Measurements from ENCODE around the gene SULT1C4. TPM values are rescaled to one million over a fixed set of nuclear protein-coding genes. Genes with fewer than 3 reads are reported as not detected.

SULT1C4 gene
- total RNA-seq, 3 donors from 2014 or later (not counting 1 experiment from before 2014, with no cell fraction given): not detected

DNA sequence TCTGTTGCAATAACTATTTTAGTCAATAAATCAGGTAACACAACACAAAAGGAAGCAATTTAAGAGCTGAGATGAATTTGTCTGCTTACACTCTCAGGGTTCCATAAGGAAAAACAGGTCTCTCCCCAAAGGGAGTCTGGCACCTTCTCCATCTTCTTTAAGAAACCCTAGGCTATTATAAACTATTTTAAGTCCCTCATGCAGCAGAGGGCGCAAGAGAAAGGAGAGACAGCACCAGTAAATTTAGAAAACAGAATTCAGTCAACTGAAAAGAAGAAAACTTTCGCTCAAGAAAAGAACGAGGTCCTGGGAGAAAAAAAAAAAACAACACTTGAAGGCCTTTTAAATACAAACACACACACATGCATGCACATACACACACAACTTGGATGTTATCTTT is 19.1 kb downstream of the SULT1C4 start:
- Histone ChIP-seq H3K4me3 (ENCODE audit: low read length) (no peak overlapping the region), H3K36me3 (ENCODE audit: control insufficient read depth, insufficient read depth, low read length) (no peaks in the 10 kb centered on the region), H3K27me3 (ENCODE audit: control insufficient read depth, insufficient read depth, low read length) (no peaks in the 10 kb centered on the region), H3K27ac (ENCODE audit: low read length) (no peak overlapping the region), H3K4me1 (ENCODE audit: control insufficient read depth, insufficient read depth, low read length) (no peaks in the 10 kb centered on the region), H3K9me3 (ENCODE audit: control insufficient read depth, insufficient read depth, low read length) (peaks cover 13% of the 10 kb centered on the region)
- Mint-ChIP-seq H3K9me3 (peaks cover 6 to 13% of the 10 kb centered on the region in 2 donors), H3K27me3 (ENCODE audit: low read depth in 2 of 2) (peaks cover 0 to 2% of the 10 kb centered on the region in 2 donors), H3K4me3 (no peak overlapping the region), H3K36me3 (peaks cover 7% of the 10 kb centered on the region), H3K27ac (no peak overlapping the region), H3K4me1 (no peaks in the 10 kb centered on the region)
- 80% methylated on average over 2 of the region's 3 CpGs for WGBS (ENCODE audit: insufficient coverage)
- ATAC-seq (no peak), DNase-seq (peak in 1 of 2 donors; percentile 5)
- intact Hi-C loops (cut with micrococcal nuclease): no loop called here
- TF ChIP-seq, protein P1, sequence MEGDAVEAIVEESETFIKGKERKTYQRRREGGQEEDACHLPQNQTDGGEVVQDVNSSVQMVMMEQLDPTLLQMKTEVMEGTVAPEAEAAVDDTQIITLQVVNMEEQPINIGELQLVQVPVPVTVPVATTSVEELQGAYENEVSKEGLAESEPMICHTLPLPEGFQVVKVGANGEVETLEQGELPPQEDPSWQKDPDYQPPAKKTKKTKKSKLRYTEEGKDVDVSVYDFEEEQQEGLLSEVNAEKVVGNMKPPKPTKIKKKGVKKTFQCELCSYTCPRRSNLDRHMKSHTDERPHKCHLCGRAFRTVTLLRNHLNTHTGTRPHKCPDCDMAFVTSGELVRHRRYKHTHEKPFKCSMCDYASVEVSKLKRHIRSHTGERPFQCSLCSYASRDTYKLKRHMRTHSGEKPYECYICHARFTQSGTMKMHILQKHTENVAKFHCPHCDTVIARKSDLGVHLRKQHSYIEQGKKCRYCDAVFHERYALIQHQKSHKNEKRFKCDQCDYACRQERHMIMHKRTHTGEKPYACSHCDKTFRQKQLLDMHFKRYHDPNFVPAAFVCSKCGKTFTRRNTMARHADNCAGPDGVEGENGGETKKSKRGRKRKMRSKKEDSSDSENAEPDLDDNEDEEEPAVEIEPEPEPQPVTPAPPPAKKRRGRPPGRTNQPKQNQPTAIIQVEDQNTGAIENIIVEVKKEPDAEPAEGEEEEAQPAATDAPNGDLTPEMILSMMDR (IDR thresholded peaks at IDR 0.05): no peak

DNA sequence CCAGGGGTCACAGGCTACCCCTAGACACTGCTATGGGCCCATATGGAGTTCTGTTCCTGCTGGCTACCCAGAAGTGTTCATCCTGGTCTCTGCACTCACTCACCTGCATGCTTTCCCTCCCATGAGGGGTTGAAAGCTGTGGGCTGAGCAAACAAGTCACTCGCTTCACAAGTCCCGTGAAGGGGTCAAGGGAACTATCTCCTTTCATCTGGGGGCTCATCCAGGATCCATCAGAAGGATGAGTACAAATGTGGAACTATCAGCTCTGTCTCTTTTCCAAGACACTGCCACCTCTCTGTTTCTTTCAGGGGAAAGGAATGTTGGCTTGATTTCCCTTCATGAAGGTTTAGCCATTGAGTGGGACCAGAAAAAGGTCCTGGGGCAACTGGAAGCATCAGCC is 21.7 kb downstream of the SULT1C4 start:
- Mint-ChIP-seq H3K27ac (no peak overlapping the region), H3K9me3 (peaks cover 0 to 3% of the 10 kb centered on the region in 2 donors), H3K4me1 (no peaks in the 10 kb centered on the region), H3K4me3 (no peak overlapping the region), H3K36me3 (no peaks in the 10 kb centered on the region), H3K27me3 (ENCODE audit: low read depth in 2 of 2) (no peaks in the 10 kb centered on the region)
- no peaks in the 10 kb centered on the region for H3K27me3 ChIP-seq (ENCODE audit: control insufficient read depth, insufficient read depth, low read length)
- intact Hi-C loops (cut with micrococcal nuclease): no loop called here
- H3K4me1 ChIP-seq (ENCODE audit: control insufficient read depth, insufficient read depth, low read length): no peaks in the 10 kb centered on the region
- no peak overlapping the region for H3K27ac ChIP-seq (ENCODE audit: low read length)
- H3K36me3 ChIP-seq (ENCODE audit: control insufficient read depth, insufficient read depth, low read length): no peaks in the 10 kb centered on the region
- peaks cover 13% of the 10 kb centered on the region for H3K9me3 ChIP-seq (ENCODE audit: control insufficient read depth, insufficient read depth, low read length)
- WGBS (ENCODE audit: insufficient coverage): 100% methylated on average over 2 of the region's 2 CpGs
- no peak overlapping the region for H3K4me3 ChIP-seq (ENCODE audit: low read length)
- TF ChIP-seq, protein P1 (IDR thresholded peaks at IDR 0.05): no peak
- no peak for DNase-seq
- ATAC-seq: no peak

DNA sequence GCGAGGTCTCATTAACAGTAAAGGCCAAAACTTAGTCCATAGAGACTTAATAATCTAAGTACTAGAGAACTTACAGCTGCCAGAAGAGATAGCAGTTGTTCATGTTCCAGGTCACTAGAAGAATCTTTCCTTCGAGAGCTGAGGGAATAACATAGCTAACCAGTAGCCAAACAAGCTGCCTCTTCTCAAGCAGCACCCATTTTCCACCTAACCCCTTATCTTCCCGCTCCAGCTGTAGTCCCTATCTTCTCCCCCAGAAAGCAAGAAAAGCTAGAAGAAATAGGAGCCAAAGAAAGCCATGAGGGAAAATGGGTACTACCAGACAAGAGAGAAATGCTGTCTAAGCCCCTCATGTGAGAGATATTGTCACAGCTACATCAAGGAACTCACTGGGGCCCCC is 24.0 kb downstream of the SULT1C4 start:
- Mint-ChIP-seq H3K9me3 (peaks cover 2 to 5% of the 10 kb centered on the region in 2 donors), H3K27me3 (ENCODE audit: low read depth in 2 of 2) (no peaks in the 10 kb centered on the region), H3K27ac (no peak overlapping the region), H3K4me3 (no peak overlapping the region), H3K4me1 (no peaks in the 10 kb centered on the region), H3K36me3 (no peaks in the 10 kb centered on the region)
- TF ChIP-seq, protein P1 (IDR thresholded peaks at IDR 0.05): no peak
- no peak for DNase-seq
- H3K4me3 ChIP-seq (ENCODE audit: low read length): no peak overlapping the region
- 90% methylated on average over 3 of the region's 3 CpGs for WGBS (ENCODE audit: insufficient coverage)
- ATAC-seq: no peak
- H3K36me3 ChIP-seq (ENCODE audit: control insufficient read depth, insufficient read depth, low read length): no peaks in the 10 kb centered on the region
- H3K9me3 ChIP-seq (ENCODE audit: control insufficient read depth, insufficient read depth, low read length): peaks cover 13% of the 10 kb centered on the region
- no peak overlapping the region for H3K27ac ChIP-seq (ENCODE audit: low read length)
- H3K27me3 ChIP-seq (ENCODE audit: control insufficient read depth, insufficient read depth, low read length): peaks cover 4% of the 10 kb centered on the region
- no peaks in the 10 kb centered on the region for H3K4me1 ChIP-seq (ENCODE audit: control insufficient read depth, insufficient read depth, low read length)
- intact Hi-C loops (cut with micrococcal nuclease): no loop called here

DNA sequence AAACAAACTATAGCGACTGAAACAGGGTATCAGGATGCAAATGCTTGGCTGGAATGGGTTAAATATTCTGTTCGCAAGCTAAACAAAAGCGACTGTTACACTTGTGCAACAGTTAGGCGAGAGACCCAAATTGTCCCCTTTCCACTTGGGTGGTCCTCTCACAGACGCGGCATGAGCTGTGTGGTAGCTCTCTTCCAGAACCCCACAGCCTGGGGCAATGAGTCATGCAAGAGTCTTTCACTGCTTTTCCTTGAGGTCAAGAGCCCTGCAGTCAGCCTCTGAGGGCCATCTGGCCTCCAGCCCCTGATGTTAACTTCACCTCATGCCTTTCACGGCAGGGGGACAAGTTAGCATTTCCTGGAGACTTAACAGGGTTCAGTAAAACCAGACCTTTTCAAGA is 25.7 kb downstream of the SULT1C4 start:
- DNase-seq: no peak
- Histone ChIP-seq H3K36me3 (ENCODE audit: control insufficient read depth, insufficient read depth, low read length) (no peaks in the 10 kb centered on the region), H3K27me3 (ENCODE audit: control insufficient read depth, insufficient read depth, low read length) (peaks cover 4% of the 10 kb centered on the region), H3K9me3 (ENCODE audit: control insufficient read depth, insufficient read depth, low read length) (peaks cover 13% of the 10 kb centered on the region), H3K4me1 (ENCODE audit: control insufficient read depth, insufficient read depth, low read length) (no peaks in the 10 kb centered on the region), H3K27ac (ENCODE audit: low read length) (no peak overlapping the region), H3K4me3 (ENCODE audit: low read length) (no peak overlapping the region)
- Mint-ChIP-seq H3K4me1 (no peaks in the 10 kb centered on the region), H3K27me3 (ENCODE audit: low read depth in 2 of 2) (peaks cover 3 to 7% of the 10 kb centered on the region in 2 donors), H3K27ac (no peak overlapping the region), H3K36me3 (no peaks in the 10 kb centered on the region), H3K4me3 (no peak overlapping the region), H3K9me3 (peaks cover 2 to 5% of the 10 kb centered on the region in 2 donors)
- intact Hi-C loops (cut with micrococcal nuclease): no loop called here
- WGBS (ENCODE audit: insufficient coverage): 75% methylated on average over 7 of the region's 7 CpGs
- no peak for ATAC-seq
- TF ChIP-seq, protein P1 (IDR thresholded peaks at IDR 0.05): no peak

Measured in natural killer cell (primary cell).